Fibroblast of lung (primary cell): Measurements from ENCODE around the gene SCN2A.

Source experiments
- EZH2 ChIP-seq: IDR thresholded peaks from 2 replicates; pipeline ENCODE4 v1.5.1; 2012; ENCODE audit warnings: low read length, control low read depth, mild to moderate bottlenecking; ENCODE audit errors: missing control alignments
- TF ChIP-seq, protein P1 (sequence below), 2 donors: IDR thresholded peaks in 1 of 2; conservative IDR thresholded peaks in 1 of 2; 1 replicate in 1 of 2; 2 replicates in 1 of 2; pipeline ENCODE4 v1.5.1; 2011 to 2012; ENCODE audit warnings: low read length in 2 of 2, control low read depth in 1 of 2, inconsistent platforms in 1 of 2, low read depth in 1 of 2, mild to moderate bottlenecking in 1 of 2

GRCh38 chr2:165436559-165436958 is 197.3 kb downstream of the SCN2A start:
- TF ChIP-seq, protein P1, sequence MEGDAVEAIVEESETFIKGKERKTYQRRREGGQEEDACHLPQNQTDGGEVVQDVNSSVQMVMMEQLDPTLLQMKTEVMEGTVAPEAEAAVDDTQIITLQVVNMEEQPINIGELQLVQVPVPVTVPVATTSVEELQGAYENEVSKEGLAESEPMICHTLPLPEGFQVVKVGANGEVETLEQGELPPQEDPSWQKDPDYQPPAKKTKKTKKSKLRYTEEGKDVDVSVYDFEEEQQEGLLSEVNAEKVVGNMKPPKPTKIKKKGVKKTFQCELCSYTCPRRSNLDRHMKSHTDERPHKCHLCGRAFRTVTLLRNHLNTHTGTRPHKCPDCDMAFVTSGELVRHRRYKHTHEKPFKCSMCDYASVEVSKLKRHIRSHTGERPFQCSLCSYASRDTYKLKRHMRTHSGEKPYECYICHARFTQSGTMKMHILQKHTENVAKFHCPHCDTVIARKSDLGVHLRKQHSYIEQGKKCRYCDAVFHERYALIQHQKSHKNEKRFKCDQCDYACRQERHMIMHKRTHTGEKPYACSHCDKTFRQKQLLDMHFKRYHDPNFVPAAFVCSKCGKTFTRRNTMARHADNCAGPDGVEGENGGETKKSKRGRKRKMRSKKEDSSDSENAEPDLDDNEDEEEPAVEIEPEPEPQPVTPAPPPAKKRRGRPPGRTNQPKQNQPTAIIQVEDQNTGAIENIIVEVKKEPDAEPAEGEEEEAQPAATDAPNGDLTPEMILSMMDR (conservative IDR thresholded peaks at IDR 0.05 in 1 of 2, IDR thresholded peaks at IDR 0.05 in 1 of 2; ENCODE audit: low read depth in 1 of 2, low read length in 2 of 2): no peak
- no peak for TF ChIP-seq EZH2
